H9 (cell line): ENCODE data around the gene RIPPLY2. TPM values are rescaled to one million over a fixed set of nuclear protein-coding genes. Genes with fewer than 3 reads are reported as not detected.
"Not testable (repeated sequence)": the region's sequence is repeated elsewhere in the genome, so short reads cannot be mapped to it uniquely, and the experiment has no call there.

ENCODE experiments used
- DNase-seq: peaks from one replicate; pipeline ENCODE4 v3.0.0-alpha.2; 2017
- H2AFZ ChIP-seq: one replicate; pipeline ENCODE4 v1.6.1; 2013; ENCODE audit warnings: mild to moderate bottlenecking, low read length, control low read depth, moderate library complexity
- H2AK5ac ChIP-seq: 2 replicates; pipeline ENCODE4 v1.6.1; 2013; ENCODE audit warnings: low read length, control low read depth, mixed read lengths; ENCODE audit not compliant: insufficient read length
- H2BK120ac ChIP-seq: one replicate; pipeline ENCODE4 v1.6.1; 2013; ENCODE audit warnings: low read depth, mild to moderate bottlenecking, low read length, control low read depth, inconsistent platforms; ENCODE audit not compliant: poor library complexity, severe bottlenecking
- H2BK12ac ChIP-seq: 2 replicates; pipeline ENCODE4 v1.6.1; 2013; ENCODE audit warnings: low read length, control low read depth, mixed read lengths, low read depth; ENCODE audit not compliant: insufficient read length
- H2BK15ac ChIP-seq: 2 replicates; pipeline ENCODE4 v1.6.1; 2013; ENCODE audit warnings: low read depth, low read length, control low read depth
- H2BK20ac ChIP-seq: one replicate; pipeline ENCODE4 v1.6.1; 2013; ENCODE audit warnings: low read depth, mild to moderate bottlenecking, low read length, control low read depth, inconsistent platforms; ENCODE audit not compliant: poor library complexity, severe bottlenecking
- H2BK5ac ChIP-seq: 2 replicates; pipeline ENCODE4 v1.6.1; 2013; ENCODE audit warnings: low read length, control low read depth, mixed read lengths; ENCODE audit not compliant: insufficient read length
- H3K14ac ChIP-seq: 2 replicates; pipeline ENCODE4 v1.6.1; 2013; ENCODE audit warnings: low read length, control low read depth; ENCODE audit not compliant: insufficient read depth
- H3K18ac ChIP-seq: 2 replicates; pipeline ENCODE4 v1.6.1; 2013; ENCODE audit warnings: low read depth, mild to moderate bottlenecking, mixed read lengths, low read length, control low read depth; ENCODE audit not compliant: insufficient read length
- H3K23ac ChIP-seq: 2 replicates; pipeline ENCODE4 v1.6.1; 2013; ENCODE audit warnings: low read length, control low read depth, mixed read lengths, low read depth; ENCODE audit not compliant: insufficient read length
- H3K23me2 ChIP-seq: 2 replicates; pipeline ENCODE4 v1.6.1; 2013; ENCODE audit warnings: low read depth, mild to moderate bottlenecking, mixed read lengths, low read length, control low read depth; ENCODE audit not compliant: insufficient read length, poor library complexity, severe bottlenecking
- H3K27ac ChIP-seq: 2 replicates; pipeline ENCODE4 v1.5.1; 2013; ENCODE audit warnings: low read length, control low read depth, mixed read lengths, low read depth; ENCODE audit not compliant: insufficient read length
- H3K27me3 ChIP-seq: 2 replicates; pipeline ENCODE4 v1.6.1; 2013; ENCODE audit warnings: low read length, control low read depth, inconsistent platforms; ENCODE audit not compliant: insufficient read depth
- H3K4ac ChIP-seq: 2 replicates; pipeline ENCODE4 v1.6.1; 2013; ENCODE audit warnings: low read depth, mild to moderate bottlenecking, control low read depth, inconsistent platforms, low read length, moderate library complexity
- H3K4me1 ChIP-seq: 2 replicates; pipeline ENCODE4 v1.6.1; 2013; ENCODE audit warnings: low read length, control low read depth, inconsistent platforms; ENCODE audit not compliant: insufficient read depth
- H3K4me2 ChIP-seq: 2 replicates; pipeline ENCODE4 v1.6.1; 2013; ENCODE audit warnings: low read length, control low read depth, mixed read lengths; ENCODE audit not compliant: insufficient read length, insufficient read depth
- H3K56ac ChIP-seq: 2 replicates; pipeline ENCODE4 v1.6.1; 2013; ENCODE audit warnings: low read depth, mild to moderate bottlenecking, mixed read lengths, low read length, control low read depth; ENCODE audit not compliant: insufficient read length
- H3K79me1 ChIP-seq: 2 replicates; pipeline ENCODE4 v1.6.1; 2013; ENCODE audit warnings: low read depth, mild to moderate bottlenecking, moderate library complexity, low read length, control low read depth, inconsistent platforms; ENCODE audit not compliant: insufficient read depth, poor library complexity, severe bottlenecking
- H3K79me2 ChIP-seq: 2 replicates; pipeline ENCODE4 v1.6.1; 2013; ENCODE audit warnings: low read length, control low read depth, inconsistent platforms; ENCODE audit not compliant: insufficient read depth
- H3K9ac ChIP-seq: 2 replicates; pipeline ENCODE4 v1.6.1; 2013; ENCODE audit warnings: low read length, control low read depth, mixed read lengths; ENCODE audit not compliant: insufficient read length; ENCODE audit errors: extremely low read depth
- H3K9me3 ChIP-seq: one replicate; pipeline ENCODE4 v1.6.1; 2013; ENCODE audit warnings: low read depth, low read length, inconsistent platforms; ENCODE audit not compliant: control insufficient read depth
- H3T11ph ChIP-seq: one replicate; pipeline ENCODE4 v1.6.1; 2013; ENCODE audit warnings: mild to moderate bottlenecking, low read length, control low read depth, inconsistent platforms
- H4K20me1 ChIP-seq: one replicate; pipeline ENCODE4 v1.6.1; 2013; ENCODE audit not compliant: control insufficient read depth, insufficient read length, insufficient read depth
- H4K5ac ChIP-seq: 2 replicates; pipeline ENCODE4 v1.6.1; 2013; ENCODE audit warnings: low read depth, mild to moderate bottlenecking, mixed read lengths, low read length, control low read depth; ENCODE audit not compliant: insufficient read length
- H4K8ac ChIP-seq: replicated peaks from 2 replicates; pipeline ENCODE4 v1.6.1; 2013; ENCODE audit warnings: low read length, control low read depth, mixed read lengths, low read depth; ENCODE audit not compliant: insufficient read length
- H4K91ac ChIP-seq: 2 replicates; pipeline ENCODE4 v1.6.1; 2013; ENCODE audit warnings: low read depth, mild to moderate bottlenecking, moderate library complexity, mixed read lengths, low read length, control low read depth; ENCODE audit not compliant: insufficient read length
- H3K27ac Mint-ChIP-seq, 3 experiments: 2 replicates in 2 of 3; 3 replicates in 1 of 3; pipeline ENCODE4 v1.8.0; 2020 to 2021; ENCODE audit warnings: mixed read lengths in 3 of 3, mild to moderate bottlenecking in 1 of 3, moderate library complexity in 1 of 3
- H3K27me3 Mint-ChIP-seq: 2 replicates; pipeline ENCODE4 v1.8.0; 2021; ENCODE audit warnings: low read depth, mild to moderate bottlenecking, moderate library complexity, mixed read lengths
- H3K36me3 Mint-ChIP-seq, 3 experiments: 2 replicates in 2 of 3; 3 replicates in 1 of 3; pipeline ENCODE4 v1.8.0; 2020 to 2021; ENCODE audit warnings: low read depth in 3 of 3, mixed read lengths in 3 of 3; ENCODE audit not compliant: insufficient read depth in 1 of 3
- H3K4me1 Mint-ChIP-seq, 2 experiments: 2 replicates each; pipeline ENCODE4 v1.8.0; 2020; ENCODE audit warnings: mixed read lengths in 2 of 2
- H3K4me3 Mint-ChIP-seq, 2 experiments: 2 replicates in 1 of 2; 3 replicates in 1 of 2; pipeline ENCODE4 v1.8.0; 2020 to 2021; ENCODE audit warnings: mild to moderate bottlenecking in 2 of 2, mixed read lengths in 2 of 2, moderate library complexity in 1 of 2
- H3K9me3 Mint-ChIP-seq, 2 experiments: 2 replicates in 1 of 2; 3 replicates in 1 of 2; pipeline ENCODE4 v1.8.0; 2020; ENCODE audit warnings: mild to moderate bottlenecking in 2 of 2, mixed read lengths in 2 of 2, moderate library complexity in 1 of 2
- CTCF ChIP-seq: fragments of 200-600 bp; sonication (generic); conservative IDR thresholded peaks from 3 replicates; pipeline ENCODE4 v1.8.0; 2021; ENCODE audit warnings: antibody characterized with exemption, mild to moderate bottlenecking
- WGBS: extraction: QIAGEN DNeasy Blood & Tissue Kit; methylation state at CpG from one replicate; pipeline ENCODE4 v1.1.7; 2013; ENCODE audit warnings: missing lambda C conversion rate, low lambda C conversion rate, mixed read lengths; ENCODE audit not compliant: insufficient read length; ENCODE audit errors: extremely low coverage; 5-methylcytosine and 5-hydroxymethylcytosine counted together
- long read RNA-seq: library from polyadenylated mRNA; unstranded; transcript quantifications from one replicate; pipeline ENCODE4 v2.0.0, GENCODE V29; 2020
- total RNA-seq: library from RNA; stranded (reverse); gene quantifications from 2 replicates; pipeline ENCODE4 v1.2.1, GENCODE V29; 2021

Gene RIPPLY2
- total RNA-seq, result 0.90 TPM in 2 replicates
- long read RNA-seq, partial matches to known transcripts, result 0 of 2 reads
- long read RNA-seq, other reads (novel, unspliced or antisense), result 1 of 2 reads

DNA sequence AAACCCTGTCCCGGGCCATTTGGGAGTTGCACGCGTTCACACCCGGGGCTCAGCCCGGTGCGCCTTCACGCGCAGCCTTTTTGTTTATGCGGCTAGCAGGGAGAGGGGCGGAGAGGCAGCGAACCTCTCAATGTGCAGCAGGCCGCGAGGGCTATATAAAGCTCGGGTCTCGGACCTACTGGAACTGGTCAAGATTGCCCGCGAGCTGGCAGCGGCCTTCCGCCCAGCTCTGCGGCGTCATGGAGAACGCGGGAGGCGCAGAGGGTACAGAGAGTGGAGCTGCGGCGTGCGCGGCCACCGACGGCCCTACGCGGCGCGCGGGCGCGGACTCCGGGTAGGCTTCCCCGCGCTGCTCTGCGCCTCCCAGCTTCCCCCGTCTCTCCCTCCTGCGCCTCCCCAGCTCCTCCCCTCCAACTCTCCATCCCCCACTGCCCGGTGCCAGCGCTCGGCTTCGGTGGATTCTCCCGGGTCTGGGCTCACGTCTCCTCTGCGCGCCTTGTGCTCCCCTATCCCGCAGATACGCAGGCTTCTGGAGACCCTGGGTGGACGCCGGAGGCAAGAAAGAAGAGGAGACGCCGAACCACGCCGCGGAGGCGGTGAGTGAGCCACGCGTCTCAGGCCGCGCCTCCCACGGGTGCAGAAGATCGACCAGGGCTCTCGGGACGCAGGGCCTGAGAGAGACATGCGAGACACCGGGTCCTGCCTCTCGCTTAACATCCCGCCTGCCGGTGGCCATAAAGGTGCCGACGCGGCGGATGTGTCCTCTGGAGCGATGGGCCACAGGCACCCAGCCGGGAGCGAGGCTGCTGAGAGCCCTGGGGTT is at the start of gene RIPPLY2:
TSS of gene RIPPLY2 (plus strand) at position 183 of the 823 bp plus-strand sequence. CDS start at position 240, 57 bp downstream.
- Histone ChIP-seq H4K8ac (no peak within 1 kb of the TSS), H2AK5ac (no peak within 1 kb of the TSS), H3K79me2 (no peaks in the 10 kb centered on the region), H2BK120ac (no peak within 1 kb of the TSS), H2BK5ac (no peak within 1 kb of the TSS), H3K79me1 (no peaks in the 10 kb centered on the region), H3T11ph (no peak within 1 kb of the TSS), H3K27me3 (peaks cover 9% of the 10 kb centered on the region; the same call in 1 of the 2 replicates), H3K23me2 (peaks cover 7% of the 10 kb centered on the region), H3K9me3 (no peaks in the 10 kb centered on the region), H3K4me2 (peak within 1 kb of the TSS; percentile 67), H3K56ac (no peak within 1 kb of the TSS), H3K4me1 (no peaks in the 10 kb centered on the region), H2BK12ac (no peak within 1 kb of the TSS), H2BK20ac (no peak within 1 kb of the TSS), H4K91ac (no peak within 1 kb of the TSS), H3K9ac (no peak within 1 kb of the TSS), H3K14ac (no peak within 1 kb of the TSS; the same call in 1 of the 2 replicates), H3K27ac (no peak within 1 kb of the TSS), H4K5ac (no peak within 1 kb of the TSS), H2BK15ac (no peak within 1 kb of the TSS), H4K20me1 (no peaks in the 10 kb centered on the region), H3K23ac (no peak within 1 kb of the TSS), H2AFZ (no peak within 1 kb of the TSS), H3K4ac (no peak within 1 kb of the TSS), H3K18ac (no peak within 1 kb of the TSS)
- H3K4me1 Mint-ChIP-seq, result peaks cover 10 to 12% of the 10 kb centered on the region in 2 experiments
- H3K27ac Mint-ChIP-seq, result no peak within 1 kb of the TSS; a peak in 1 of 7 replicates
- no peaks in the 10 kb centered on the region; a peak in 2 of 5 replicates for H3K9me3 Mint-ChIP-seq
- no peaks in the 10 kb centered on the region for H3K36me3 Mint-ChIP-seq
- peak; percentile 65 for DNase-seq
- TF ChIP-seq CTCF, result no peak
- peak within 1 kb of the TSS; percentile 74 to 89 for H3K4me3 Mint-ChIP-seq
- WGBS, result no CpG with 5 or more reads among the region's 81 CpGs
- peaks cover 63% of the 10 kb centered on the region for H3K27me3 Mint-ChIP-seq

DNA sequence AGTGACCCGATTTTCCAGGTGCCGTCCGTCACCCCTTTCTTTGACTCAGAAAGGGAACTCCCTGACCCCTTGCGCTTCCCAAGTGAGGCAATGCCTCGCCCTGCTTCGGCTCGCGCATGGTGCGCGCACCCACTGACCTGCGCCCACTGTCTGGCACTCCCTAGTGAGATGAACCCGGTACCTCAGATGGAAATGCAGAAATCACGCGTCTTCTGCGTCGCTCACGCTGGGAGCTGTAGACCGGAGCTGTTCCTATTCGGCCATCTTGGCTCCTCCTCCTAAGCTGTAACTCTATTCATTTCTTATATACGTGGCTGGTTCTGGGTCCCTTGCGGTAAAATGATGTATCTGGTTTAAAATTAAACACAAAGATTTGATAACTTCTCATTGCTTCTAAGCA is 49.7 kb upstream of the RIPPLY2 start:
- not testable (repeated sequence) for H3K4me2 ChIP-seq, H2BK20ac ChIP-seq, H3K56ac ChIP-seq, H2BK12ac ChIP-seq, H3K23ac ChIP-seq, H3K9me3 ChIP-seq, DNase-seq, H3K14ac ChIP-seq, H3K4me1 Mint-ChIP-seq, H2AK5ac ChIP-seq, H3K4ac ChIP-seq, H4K20me1 ChIP-seq, H4K8ac ChIP-seq, H3K36me3 Mint-ChIP-seq, H3T11ph ChIP-seq, H4K91ac ChIP-seq, H3K27ac ChIP-seq, H3K18ac ChIP-seq, H4K5ac ChIP-seq, H3K27me3 ChIP-seq, H3K79me1 ChIP-seq, H2BK5ac ChIP-seq, H2AFZ ChIP-seq, H3K9ac ChIP-seq, H3K27me3 Mint-ChIP-seq, H3K23me2 ChIP-seq, H2BK120ac ChIP-seq, H2BK15ac ChIP-seq, H3K79me2 ChIP-seq, H3K4me1 ChIP-seq, H3K9me3 Mint-ChIP-seq
- H3K27ac Mint-ChIP-seq, result peak overlapping the region in 1 of 3 experiments; percentile 94; a peak in 4 of 7 replicates
- peak overlapping the region in 1 of 2 experiments; percentile 51; a peak in 2 of 5 replicates for H3K4me3 Mint-ChIP-seq
- no CpG with 5 or more reads among the region's 21 CpGs for WGBS
